NCI-H1092 treated with DMSO at 0.1 percent for 48 hours (cell line): ENCODE measurements around the gene ADRA2B.

Source experiments
- DNase-seq: peaks from one replicate; lab custom pipeline; 2025; lab: John Stamatoyannopoulos, UW

ADRA2B gene

DNA sequence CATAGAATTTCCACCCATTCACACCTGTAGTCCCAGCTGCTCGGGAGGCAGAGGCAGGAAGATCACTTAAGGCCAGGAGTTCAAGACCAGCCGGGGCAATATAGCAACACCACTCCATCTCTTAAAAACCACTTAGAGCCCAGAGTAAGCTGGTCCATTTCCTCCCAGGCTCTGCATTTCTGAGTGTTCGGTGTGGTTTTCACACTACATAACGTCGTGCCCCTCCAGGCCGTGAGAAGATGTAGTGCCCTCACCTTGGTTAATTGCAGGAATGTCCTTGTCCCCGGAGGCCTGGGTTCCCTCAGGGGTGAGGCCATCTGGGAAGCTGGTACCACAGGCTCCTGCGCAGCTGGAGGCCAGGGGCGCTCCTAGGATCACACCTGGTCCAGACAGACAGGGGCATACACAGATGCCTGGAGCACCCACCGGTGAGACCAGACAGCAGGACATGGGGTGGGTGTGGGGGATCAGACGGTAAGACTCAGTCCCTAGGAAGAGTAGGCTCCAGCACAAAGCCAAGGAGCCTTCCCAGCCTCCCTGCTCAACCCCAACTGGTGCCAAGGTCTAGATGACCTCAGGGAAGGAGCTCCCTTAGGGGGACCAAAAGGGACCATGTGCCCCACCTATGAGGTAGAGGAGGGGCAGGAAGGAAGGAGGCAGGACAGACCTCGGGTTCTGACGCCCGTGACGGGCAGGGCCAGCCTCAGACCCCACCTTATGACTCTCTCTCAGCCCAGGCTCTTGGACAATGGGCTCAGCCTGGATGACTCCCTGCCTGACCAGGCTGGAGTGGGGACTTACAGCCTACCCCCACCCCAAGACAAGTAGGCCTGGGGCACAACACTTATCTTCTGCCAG lies 21.2 kb upstream of the ADRA2B start:
- DNase-seq, result no peak

DNA sequence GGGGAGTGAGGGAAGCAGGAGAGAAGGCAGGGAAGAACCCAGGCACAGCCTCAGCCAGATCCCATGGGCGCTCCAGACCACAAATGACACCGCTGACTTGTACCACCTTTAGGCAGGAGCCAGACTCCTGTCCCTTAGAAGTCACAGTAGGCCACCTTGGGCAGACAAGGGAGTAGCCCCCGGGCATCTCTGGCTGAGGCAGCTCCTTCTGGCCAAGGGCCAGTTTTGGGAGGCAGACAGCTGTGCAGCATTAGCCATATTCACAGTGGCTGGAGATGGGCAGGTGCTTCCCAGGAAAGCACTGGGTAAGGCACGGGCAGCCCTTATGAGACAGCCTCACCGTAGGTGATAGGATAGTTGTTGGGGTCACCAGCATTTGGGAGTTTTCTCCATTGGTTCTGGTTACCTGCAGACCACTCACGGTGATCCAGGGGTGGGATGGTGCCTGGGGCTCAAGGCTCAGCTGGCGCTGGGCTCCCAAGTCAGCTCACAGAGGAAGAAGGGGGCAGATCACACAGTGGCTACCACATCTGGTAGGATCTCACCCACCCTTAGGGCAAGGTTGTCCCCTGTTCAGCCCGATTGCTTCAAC lies 19.9 kb upstream of the ADRA2B start:
- no peak for DNase-seq

DNA sequence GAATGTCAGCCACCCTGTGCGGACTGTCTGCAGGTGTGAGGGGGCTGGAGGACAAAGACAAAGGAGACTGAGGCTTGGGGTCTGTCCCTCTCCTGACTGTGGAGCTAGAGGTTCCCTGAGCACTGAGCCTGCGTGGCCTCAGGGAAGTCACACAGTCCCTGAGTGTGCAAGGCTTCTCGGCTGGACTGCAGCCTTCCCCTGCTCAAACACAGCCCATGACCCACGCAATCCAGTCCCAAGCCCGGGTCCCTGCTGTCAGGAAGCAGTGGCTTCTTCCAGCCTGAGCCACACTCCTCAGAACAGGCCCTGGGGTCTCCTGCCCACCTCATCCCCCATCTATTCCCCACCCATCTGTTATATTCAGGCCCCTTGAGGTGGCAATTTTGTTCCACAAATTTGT lies 19.2 kb upstream of the ADRA2B start:
- DNase-seq, result no peak

DNA sequence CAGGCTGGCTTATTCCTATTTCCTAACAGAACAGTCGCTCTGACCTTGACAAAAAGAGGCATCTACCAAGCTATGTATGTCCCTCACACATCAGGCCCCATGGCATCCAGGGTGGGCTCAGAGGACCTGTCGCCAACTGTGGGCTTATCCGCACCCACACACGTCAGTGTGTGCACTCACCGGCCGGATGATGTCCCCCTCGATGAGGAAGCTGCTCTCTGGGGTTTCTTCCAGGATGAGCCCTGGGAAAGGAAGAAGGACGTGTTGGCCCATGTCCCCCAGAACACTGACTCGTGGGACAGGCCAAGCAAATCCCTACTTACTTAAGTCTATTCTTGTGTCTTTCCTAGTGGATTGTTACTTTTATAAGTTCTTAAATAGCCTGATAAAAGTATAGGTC lies 18.8 kb upstream of the ADRA2B start:
- DNase-seq, result no peak

DNA sequence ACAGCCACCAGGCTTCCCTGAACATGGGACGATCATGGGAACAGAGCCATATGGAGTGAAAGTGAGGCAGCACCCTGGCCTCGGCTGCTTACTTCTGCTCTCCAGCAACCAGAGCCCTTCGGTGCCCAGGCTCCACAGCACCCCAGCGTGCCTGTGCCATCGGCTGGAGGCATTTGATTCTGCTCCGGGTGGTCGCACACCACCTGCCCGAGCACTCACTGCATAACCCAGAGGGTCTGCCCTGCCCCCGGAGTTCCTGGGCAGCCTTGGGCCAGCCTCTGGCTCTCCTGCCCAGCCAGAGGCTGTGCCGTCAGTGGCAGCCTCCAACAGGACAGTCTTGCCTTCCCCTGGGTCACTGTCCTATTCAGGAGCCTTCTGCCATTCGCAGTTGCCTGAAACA lies 18.1 kb upstream of the ADRA2B start:
- no peak for DNase-seq

DNA sequence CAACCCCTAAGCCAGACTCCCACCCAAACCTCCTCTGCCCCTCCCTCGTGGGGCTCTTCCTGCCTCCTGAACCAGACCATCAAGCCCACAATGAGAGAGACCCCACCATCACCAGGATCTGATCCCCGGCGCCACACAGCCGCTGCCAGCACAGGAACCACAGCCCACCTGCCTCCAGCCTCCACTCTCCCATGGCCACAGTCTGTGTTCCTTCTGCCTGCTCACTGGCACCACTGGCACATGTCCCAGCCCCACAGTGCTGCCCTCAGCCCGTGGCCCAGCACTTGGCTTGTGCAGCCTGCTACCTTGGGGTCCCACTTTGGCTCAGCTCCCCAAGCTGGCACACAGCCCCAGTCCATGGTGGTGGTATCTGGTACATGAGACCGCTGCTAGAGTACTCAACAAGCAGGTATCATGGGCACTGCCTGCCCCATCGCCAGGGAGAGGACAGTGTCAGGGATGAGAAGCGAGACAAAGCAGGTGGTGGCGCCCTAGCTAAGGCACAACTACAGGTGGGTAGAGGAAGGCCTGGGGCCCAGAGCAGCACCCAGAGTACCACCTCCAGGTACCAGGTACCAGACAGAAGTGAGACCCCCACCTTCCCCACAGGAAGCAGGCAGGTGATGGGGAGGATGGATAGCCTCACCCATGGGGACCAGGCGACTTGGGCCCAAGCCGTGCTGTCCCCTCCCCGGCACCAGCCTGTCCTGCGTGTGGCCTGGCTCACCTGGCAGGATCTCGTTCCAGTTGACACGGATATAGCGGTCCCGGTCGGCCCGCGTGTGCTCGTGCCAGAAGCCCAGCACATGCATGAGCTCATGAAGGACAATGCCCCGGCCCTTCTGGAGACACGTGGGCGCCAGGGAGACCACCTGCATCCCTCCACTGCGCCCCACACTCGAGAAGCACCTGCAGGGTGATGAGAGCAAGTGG lies 15.7 kb upstream of the ADRA2B start:
- no peak for DNase-seq

DNA sequence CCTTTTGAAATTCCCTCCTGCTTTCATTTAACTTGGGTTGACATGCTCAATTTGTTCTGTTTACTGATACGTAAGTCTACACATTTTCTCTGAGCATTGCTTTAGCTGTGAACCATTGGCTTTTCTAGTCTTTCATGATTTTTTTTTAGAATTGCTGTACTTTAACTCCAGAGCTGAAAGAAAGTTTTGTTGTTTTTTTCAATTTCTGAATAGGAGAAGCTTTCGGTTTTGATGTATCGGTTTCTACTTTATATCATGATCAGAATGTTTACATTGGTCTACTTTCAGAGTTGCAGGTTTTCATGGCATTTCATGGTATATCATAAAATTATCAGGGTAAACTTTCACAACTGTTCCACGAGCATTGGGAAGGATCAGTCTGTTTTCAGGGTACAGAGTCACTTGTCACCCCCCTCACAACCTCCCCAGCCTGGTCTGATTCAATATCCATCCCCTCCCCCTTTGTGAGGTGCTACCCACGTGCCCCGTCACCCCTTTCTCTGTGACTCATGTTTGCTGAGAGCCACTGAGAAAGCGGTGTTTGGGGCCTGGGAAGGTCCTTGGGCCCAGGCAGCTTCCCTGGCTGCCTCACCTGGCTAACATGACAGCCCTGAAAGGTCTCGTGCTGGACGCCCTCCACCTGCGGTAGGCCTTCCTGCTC lies 14.9 kb upstream of the ADRA2B start:
- DNase-seq, result no peak

DNA sequence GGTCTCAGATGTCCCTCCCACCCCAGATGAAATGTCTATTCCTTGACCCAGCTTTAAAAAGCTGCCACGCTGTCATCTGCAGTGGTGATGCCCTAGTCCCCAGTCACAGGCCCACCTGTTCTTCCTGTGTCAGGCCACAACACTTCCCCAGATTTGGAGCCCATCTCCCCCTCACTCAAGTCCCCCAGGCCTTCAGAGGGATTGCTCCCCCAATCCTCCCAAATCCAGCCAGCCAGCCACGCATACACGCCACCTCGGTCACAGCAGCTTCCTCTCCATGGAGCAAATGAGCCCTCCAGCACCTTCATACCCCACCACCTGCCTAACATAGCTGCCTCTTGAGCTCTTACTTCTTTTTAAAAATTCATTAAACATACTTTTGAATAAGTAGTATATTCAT lies 14.1 kb upstream of the ADRA2B start:
- DNase-seq, result no peak

DNA sequence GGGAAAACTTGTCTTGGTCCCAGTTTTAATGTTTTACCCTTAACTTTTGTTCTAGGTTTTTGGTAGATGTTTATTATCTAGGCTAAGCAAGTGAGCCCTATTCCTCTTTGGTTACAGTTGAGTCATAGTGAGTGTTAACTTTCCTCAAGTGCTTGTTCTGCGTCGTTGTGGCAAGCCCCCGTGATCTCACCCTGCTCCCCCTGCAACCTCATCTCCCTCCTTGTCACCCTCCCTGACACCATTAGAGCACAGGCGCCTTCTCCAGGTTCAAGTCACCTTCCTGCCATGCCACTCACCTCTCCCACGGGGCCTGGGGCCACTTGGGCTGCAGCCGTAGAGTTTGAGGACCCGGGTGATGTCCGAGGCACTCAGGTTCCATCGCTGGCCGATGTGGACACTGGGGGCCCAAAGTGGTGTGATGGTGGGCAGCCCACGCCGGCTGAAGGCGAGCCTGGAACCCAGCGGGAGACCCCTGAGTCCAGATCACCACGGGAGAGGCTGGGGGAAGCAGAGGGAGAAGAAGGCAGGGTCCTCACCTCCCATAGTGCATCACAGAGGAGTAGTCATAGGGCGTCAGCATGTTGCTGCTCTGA lies 13.3 kb upstream of the ADRA2B start:
- no peak for DNase-seq

DNA sequence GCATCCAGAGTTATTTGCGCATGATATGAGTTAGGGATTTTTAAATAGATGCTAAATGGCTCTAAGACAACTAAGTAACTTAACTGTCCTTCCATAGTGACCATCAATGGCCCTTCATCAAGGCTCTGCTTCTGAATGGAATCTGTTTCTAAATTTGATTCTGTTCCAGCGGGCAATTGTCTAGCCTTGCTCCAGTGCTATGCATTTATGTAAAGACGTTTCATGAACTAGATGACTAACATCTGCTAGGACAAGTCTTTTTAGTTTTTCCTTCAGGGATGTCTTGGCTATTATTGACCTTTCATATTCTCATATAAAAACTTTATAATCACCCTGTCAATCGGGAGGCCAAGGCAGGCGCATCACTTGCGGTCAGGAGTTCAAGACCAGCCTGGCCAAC lies 12.1 kb upstream of the ADRA2B start:
- no peak for DNase-seq

DNA sequence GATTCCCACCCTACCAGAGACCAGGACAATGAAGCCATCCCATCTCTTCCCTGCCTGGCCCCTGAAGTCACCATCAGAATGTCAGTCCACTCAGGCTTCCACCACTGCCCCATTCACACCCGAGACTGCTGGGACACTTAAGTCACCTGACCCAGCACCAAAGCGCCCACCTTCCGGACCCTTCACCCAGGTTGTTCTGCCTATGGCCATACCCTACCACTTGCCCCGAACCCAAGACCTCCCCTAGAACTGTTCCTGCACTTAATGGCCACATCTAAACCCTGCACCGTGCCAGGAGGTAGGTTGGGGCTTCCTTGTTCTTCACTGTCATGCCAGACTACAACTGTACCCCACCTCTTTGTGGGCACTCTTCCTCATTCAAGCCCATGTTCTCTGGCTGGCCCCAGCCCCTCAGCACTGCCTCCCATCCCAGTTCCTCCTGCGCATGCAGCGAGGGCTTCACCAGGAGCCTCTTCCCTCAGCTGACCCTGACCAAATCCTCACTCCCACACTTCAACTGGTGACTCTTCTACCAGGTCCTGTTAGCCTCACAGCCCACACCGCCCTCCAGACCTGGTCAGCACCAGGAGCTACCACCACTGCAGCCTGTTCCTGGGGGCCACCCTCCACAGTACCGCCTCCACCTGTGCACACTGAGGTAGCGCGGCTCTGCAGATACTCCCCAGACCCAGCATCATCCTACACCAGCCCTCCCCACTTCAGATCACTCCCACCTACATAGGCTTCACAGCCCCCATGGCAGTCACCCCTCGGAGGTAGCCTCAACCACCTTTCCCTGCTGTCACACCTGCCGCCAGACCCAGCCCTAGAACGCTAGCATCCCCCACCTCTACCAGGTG lies 8.3 kb upstream of the ADRA2B start:
- no peak for DNase-seq

DNA sequence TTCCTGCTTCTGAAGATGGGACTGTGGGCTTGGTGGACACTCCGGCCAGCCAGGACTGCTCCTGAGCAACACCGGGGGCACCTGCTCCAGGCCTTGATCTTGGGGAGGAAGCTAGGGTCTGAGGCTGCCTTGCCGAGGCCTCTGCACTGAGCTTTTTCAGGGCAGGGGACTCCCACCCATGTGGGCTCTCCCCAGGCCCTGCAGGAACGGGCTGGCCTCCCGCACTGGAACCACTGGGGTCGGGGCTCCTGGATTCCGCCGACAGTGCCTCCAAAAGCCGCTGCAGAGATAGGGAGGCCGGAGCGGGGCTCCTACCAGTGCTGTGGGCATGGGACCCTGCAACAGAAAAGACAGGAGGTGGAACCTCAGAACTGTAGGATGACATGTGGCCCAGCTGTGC lies 7.6 kb upstream of the ADRA2B start:
- no peak for DNase-seq

DNA sequence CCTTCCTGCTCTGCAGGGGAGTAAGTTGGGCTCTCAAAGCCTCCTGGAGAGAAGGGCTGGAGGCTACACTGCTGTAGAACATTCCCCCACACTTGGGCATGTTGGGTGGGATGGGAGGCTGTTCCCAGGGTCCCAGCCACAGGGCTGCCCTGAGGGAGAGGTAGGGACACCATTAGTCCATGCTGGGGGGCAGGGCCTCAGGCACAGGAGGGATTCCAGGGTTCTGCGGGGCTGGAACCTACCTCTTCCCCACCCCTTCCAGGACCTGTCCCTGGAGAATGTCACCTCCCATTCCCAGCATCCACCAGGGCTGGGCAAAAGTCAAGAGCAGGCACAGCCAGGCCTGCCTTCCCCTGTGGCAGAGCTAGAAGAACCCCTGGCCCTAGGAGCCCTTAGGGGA lies 6.9 kb upstream of the ADRA2B start:
- no peak for DNase-seq

DNA sequence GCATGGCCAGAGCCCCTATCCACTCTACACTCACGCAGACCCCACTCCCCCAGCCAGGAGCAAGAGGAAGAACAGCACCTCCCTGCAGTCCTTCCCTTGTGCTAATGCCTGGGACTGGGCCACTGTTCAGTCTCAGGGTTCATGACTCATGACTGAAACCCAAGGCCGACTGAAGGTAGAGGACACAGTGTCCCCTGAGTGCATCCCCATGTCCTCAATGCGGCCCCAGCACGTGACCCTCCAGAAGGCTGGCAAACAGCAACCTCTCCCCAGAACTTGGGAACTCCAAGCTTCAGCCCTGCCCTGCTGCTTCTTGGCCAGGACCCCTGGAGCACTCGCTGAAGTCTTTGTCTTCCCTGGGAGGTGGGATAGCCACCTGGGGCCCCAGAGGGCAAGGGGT lies 6.0 kb upstream of the ADRA2B start:
- DNase-seq, result no peak

DNA sequence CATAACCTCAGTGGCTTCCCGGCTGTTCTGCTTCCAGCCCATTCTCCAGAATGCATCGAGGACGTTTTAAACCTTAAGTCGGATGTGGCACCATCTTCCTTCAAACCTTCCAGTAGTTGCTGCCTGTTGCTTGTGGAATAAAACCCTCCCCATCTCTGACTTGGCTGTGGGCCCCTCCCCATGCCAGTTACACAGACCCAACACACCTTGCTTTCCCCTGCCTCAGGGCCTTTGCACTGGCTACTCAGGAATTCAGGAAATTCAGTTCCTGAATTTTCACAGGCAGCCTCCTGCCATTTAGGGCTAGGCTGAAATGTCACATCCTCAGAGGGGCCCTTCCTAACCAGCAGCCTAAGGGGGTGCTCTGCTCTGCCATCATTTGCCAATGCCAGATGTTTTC lies 5.0 kb upstream of the ADRA2B start:
- no peak for DNase-seq

DNA sequence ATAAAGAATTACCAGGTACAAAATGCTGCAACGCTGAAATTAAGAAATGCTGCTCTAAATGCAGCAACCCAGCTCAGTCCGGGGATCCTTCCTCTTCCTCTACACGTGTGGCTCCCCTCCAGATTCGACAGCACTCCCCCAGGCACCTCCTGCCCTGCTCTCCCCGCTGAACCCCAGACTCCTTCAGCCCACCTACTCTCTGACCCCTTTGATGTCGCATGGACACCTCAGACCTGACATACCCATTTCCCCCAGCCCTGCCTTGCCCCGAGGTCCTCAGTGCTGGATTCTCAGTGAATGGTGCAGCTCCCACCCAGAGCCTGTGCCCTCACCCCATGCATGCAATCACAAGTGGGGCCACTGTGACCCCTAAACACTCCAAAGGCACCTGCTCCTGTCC lies 4.6 kb upstream of the ADRA2B start:
- DNase-seq, result no peak

DNA sequence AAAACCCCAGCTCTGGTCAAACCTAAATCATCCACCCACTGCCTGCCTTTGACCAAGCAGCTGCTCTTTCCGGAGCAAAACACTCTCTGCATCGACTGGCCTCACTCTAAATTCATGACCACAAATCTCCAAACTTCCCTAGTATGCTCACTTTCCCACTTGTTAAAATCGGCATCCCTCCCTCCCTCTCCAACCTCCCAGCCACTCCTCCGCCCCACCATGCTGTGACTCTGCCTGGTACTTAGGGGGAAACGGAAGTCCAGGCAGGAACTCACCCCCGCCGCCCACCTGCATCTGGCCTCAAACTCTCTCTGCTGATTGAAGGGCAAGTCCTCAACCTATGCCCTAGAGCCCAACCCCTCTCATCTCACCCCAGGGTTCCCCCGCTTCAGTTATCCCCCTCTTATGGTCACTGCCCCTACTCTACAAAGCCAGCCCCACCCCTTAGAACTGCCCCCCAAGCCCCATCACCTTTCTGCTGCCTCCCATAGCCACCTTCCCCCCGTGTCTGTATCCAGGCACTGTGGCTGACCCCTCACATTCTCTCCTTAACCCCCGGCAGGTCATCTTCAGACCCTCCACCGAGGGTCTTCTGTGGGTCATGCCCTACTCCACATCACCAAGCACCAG lies 3.8 kb upstream of the ADRA2B start:
- DNase-seq, result no peak

DNA sequence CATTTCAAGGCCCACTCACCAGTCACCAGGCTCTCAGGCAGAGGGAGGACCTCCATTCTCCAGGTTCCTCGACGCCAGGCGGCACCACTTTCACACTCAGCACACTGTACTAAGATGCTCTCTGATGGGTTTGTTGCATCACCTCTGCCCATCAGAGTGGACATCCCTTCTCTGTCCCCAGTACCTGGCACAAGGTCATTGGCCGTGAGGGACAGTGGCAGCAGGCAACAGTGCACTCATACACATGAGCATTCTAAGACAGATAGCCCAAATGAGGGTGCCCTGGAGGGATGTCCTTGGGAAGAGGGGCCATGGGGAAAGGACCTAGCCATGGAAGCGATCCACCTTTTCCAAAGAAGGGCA lies 3.0 kb upstream of the ADRA2B start:
- no peak for DNase-seq

DNA sequence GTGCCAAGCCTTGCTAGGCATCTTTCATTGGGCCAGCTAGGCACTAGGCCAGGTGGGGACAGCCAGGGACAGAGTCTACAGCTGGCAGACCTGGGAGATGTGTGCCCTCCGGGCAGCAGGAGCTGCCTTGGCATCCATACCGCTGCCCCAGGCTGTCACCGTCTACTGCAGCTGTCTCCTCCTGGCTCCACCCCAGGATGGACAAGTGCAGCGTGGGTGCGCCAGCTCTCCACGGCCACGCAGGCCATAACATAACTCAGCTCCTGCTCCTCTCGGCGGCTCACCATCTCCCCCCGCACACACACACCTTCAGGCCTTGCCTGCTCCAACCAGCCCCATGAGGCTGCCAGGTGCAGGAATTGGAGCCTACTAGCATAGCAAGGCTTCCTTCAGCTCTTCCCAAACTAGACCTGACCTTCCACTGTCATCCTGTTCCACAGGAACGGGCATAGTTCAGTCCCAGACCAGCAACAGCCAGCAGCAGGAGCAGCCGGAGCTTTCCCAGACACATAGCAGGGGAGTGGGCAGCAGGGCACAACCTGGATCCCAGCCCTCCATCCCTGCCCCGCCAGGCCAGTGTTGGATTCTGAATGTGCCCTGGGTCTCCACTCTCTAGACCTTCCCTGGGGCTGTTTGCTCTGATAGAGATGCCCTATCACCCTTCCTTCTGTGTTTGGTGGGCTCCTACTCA lies 2.5 kb upstream of the ADRA2B start:
- no peak for DNase-seq
